ENCODE results near the gene DRP2.
A peak's percentile ranks its signal among the peaks of the same experiment; 100 is the strongest.

The DRP2 gene

DNA sequence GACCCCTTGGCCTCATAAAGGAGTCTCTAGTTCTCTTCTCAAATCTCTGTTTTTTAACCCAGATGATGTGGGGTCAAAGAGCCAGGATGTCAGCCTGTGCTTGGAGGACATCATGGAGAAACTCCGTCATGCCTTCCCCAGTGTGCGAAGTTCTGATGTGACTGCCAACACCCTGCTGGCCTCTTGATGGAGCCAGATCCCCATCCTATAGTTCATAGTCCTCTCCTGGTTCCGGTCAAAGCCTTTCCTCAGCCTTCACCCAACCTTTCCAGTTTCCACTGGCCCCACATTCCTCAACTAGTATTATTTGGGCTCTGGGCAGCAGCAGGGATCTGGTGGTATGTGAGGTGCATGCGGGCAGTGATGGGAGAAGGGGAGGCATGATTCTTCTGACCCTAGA lies 40.8 kb downstream of the DRP2 start:
- TF ChIP-seq, protein P1, sequence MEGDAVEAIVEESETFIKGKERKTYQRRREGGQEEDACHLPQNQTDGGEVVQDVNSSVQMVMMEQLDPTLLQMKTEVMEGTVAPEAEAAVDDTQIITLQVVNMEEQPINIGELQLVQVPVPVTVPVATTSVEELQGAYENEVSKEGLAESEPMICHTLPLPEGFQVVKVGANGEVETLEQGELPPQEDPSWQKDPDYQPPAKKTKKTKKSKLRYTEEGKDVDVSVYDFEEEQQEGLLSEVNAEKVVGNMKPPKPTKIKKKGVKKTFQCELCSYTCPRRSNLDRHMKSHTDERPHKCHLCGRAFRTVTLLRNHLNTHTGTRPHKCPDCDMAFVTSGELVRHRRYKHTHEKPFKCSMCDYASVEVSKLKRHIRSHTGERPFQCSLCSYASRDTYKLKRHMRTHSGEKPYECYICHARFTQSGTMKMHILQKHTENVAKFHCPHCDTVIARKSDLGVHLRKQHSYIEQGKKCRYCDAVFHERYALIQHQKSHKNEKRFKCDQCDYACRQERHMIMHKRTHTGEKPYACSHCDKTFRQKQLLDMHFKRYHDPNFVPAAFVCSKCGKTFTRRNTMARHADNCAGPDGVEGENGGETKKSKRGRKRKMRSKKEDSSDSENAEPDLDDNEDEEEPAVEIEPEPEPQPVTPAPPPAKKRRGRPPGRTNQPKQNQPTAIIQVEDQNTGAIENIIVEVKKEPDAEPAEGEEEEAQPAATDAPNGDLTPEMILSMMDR (IDR thresholded peaks at IDR 0.05; ENCODE audit: low read depth, low read length) = no peak
- in situ Hi-C loops (cut with HindIII; ENCODE audit: low sequenced_read_pairs) = no loop called here
- no peak for DNase-seq (ENCODE audit: low read depth, low spot score)
- no peak overlapping the region for H3K4me3 ChIP-seq (ENCODE audit: low read depth, low read length)

DNA sequence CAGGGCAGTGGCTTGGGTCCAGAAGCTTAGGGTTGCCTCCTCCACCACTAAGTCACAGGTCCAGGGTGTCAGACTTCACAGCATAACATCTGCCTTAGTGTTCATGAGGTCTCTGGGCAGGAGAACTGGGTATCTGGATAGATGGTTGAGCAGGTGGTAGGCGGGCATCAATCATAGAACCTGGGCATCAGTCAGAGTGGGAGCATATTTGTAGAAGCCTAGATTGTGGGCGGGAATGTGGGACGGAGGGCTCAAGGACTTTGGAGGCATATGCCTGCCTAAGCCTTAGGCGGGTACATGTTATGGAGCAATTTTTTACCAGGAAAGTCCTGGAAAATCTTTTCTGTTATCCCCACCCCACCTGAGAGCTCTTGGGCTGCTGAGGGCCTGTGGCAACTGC lies 43.0 kb downstream of the DRP2 start:
- no peak for DNase-seq (ENCODE audit: low read depth, low spot score)
- TF ChIP-seq, protein P1 (IDR thresholded peaks at IDR 0.05; ENCODE audit: low read depth, low read length) = no peak
- no peak overlapping the region for H3K4me3 ChIP-seq (ENCODE audit: low read depth, low read length)
- in situ Hi-C loops (cut with HindIII; ENCODE audit: low sequenced_read_pairs) = no loop called here

DNA sequence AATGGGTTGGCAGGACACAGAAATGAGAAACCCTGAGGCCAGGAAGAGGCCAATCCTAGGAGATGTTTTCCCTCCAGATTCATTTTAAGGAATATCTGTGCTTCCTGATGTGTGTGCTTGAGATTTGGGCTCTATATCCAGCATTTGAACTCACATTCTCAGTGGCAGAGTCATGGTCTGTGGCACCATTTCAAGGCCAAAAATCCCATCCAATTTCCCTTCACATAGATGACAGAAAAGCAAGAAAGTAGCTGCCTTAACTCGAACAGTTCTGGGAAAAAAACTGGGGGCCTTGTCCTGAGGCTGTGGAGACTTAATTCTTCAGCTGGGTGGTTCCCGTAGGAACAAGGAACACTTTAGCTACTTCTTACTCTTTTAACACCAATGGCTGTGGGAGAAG lies 44.2 kb downstream of the DRP2 start:
- DNase-seq (ENCODE audit: low read depth, low spot score) = no peak
- TF ChIP-seq, protein P1 (IDR thresholded peaks at IDR 0.05; ENCODE audit: low read depth, low read length) = no peak
- no peak overlapping the region for H3K4me3 ChIP-seq (ENCODE audit: low read depth, low read length)
- in situ Hi-C loops (cut with HindIII; ENCODE audit: low sequenced_read_pairs) = no loop called here

DNA sequence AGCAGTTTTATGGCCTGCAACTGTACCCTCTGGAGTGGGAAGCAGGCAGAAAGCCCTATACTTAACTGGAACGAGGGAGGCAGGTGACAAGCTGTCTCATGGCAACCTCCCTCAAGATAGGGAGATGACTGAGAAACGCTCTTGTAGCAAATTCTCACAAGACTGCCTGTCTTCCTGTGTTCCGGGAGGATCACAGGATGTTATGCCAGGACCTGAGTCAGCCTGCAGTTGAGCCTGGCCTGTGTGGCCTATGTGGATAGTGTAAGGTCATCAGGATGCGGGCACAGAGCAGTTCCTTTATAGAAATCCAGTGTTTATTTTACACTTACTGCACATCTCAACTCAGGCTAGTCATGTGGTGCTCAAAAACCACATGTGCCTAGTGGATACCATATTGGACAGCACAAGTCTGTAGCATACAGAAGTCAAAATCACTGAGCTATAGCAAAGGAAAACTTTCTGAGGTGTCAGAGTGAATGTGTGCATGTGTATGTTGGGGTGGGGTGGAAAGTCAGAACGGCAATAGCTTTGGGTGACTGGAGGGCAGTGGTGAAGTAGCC lies 46.4 kb downstream of the DRP2 start:
- peak; percentile 66 for DNase-seq (ENCODE audit: low read depth, low spot score)

DNA sequence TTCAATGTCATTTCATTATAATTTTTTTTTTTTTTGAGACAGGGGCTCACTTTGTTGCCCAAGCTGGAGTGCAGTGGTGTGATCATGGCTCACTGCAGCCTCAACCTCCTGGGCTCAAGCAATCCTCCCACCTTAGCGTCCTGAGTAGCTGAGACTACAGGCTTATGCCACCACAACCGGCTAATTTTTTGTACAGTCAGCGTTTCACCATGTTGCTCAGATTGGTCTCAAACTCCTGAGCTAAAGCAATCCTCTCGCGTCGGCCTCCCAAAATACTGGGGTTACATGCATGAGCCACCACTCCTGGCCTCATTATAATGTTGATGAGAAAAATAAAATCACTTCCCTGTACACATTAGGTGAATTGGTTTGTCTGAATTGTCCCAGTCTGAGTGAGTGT lies 54.6 kb downstream of the DRP2 start:
- in situ Hi-C loops (cut with HindIII; ENCODE audit: low sequenced_read_pairs) = no loop called here
- H3K4me3 ChIP-seq (ENCODE audit: low read depth, low read length) = no peak overlapping the region
- no peak for DNase-seq (ENCODE audit: low read depth, low spot score)
- TF ChIP-seq, protein P1 (IDR thresholded peaks at IDR 0.05; ENCODE audit: low read depth, low read length) = no peak

More for the DNA sequence above, 46.4 kb downstream of the DRP2 start:
- TF ChIP-seq, protein P1 (IDR thresholded peaks at IDR 0.05; ENCODE audit: low read depth, low read length) = no peak
- no peak overlapping the region for H3K4me3 ChIP-seq (ENCODE audit: low read depth, low read length)
- in situ Hi-C loops (cut with HindIII; ENCODE audit: low sequenced_read_pairs) = no loop called here

DNA sequence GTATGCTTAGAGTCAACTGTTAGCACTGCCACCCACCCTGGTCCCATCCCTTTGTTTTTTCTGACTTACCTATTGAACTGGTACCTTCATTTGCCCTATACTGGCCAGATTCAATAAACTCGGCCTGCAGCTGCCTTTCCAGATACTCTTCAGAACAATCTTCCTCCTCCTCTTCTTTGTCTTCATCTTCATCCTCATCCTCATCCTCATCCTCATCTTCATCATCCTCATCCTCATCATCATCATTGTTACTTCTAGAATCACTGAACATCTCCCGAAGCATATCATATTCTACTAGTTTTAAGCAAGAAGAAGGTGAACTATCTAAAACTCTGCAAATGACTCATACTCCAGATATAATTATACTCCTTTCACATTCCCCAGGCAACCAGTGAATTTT lies 56.7 kb downstream of the DRP2 start:
- no peak for DNase-seq (ENCODE audit: low read depth, low spot score)
- TF ChIP-seq, protein P1 (IDR thresholded peaks at IDR 0.05; ENCODE audit: low read depth, low read length) = no peak
- H3K4me3 ChIP-seq (ENCODE audit: low read depth, low read length) = no peak overlapping the region
- in situ Hi-C loops (cut with HindIII; ENCODE audit: low sequenced_read_pairs) = no loop called here

DNA sequence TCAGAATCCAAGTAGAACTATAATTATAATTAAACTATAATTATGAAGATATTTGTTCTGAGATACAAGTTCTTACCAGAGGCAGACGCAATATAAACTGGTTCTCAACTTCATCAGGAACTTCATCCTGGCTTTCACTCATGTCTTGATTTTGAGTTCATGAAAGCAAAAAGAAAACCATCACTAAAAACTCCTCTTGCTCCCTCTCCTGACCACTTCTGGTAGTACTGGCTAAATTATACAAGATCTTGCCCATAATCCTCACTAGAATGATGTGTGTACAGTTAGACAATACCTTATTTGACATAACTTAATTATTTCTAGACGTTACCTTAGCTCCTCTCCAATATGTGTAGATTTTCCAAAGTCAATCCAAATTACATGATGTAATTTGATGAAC lies 67.8 kb downstream of the DRP2 start:
- in situ Hi-C loops (cut with HindIII; ENCODE audit: low sequenced_read_pairs) = no loop called here
- TF ChIP-seq, protein P1 (IDR thresholded peaks at IDR 0.05; ENCODE audit: low read depth, low read length) = peak; percentile 54
- H3K4me3 ChIP-seq (ENCODE audit: low read depth, low read length) = no peak overlapping the region

More for the DNA sequence above, 67.8 kb downstream of the DRP2 start:
- peak; percentile 60 for DNase-seq (ENCODE audit: low read depth, low spot score)

Data from astrocyte of the spinal cord (primary cell).